ENCODE results near the gene DDX31.

DDX31 gene

GRCh38 chr9:132673355-132673754 lies 3.6 kb upstream of the DDX31 start:
- peak; percentile 63 for DNase-seq (ENCODE audit: low read depth)
- H3K4me3 ChIP-seq (ENCODE audit: low read length): no peak overlapping the region
- TF ChIP-seq CTCF (conservative IDR thresholded peaks at IDR 0.05; ENCODE audit: low read depth, low read length): peak; percentile 49

GRCh38 chr9:132672413-132672690 lies 2.6 kb upstream of the DDX31 start:
- TF ChIP-seq CTCF (conservative IDR thresholded peaks at IDR 0.05; ENCODE audit: low read depth, low read length): no peak
- no peak for DNase-seq (ENCODE audit: low read depth)
- H3K4me3 ChIP-seq (ENCODE audit: low read length): peak overlapping the region; percentile 16

- no peak for TF ChIP-seq CTCF (conservative IDR thresholded peaks at IDR 0.05; ENCODE audit: low read depth, low read length)
- peak overlapping the region; percentile 95 for H3K4me3 ChIP-seq (ENCODE audit: low read length)
- DNase-seq (ENCODE audit: low read depth): no peak
Observed at GRCh38 chr9:132671620-132672412, 2.0 kb upstream of the DDX31 start.

GRCh38 chr9:132670457-132671391 lies 941 bp upstream of the DDX31 start, which contains the start of gene GTF3C4:
GTF3C4 (plus strand) TSS chr9:132670464; CDS start chr9:132670599, 135 bp downstream.
- H3K4me3 ChIP-seq (ENCODE audit: low read length): peak within 1 kb of the TSS; percentile 95
- DNase-seq (ENCODE audit: low read depth): no peak
- no peak for TF ChIP-seq CTCF (conservative IDR thresholded peaks at IDR 0.05; ENCODE audit: low read depth, low read length)

GRCh38 chr9:132669319-132669697 lies 475 bp downstream of the DDX31 start:
- no peak for DNase-seq (ENCODE audit: low read depth)
- no peak for TF ChIP-seq CTCF (conservative IDR thresholded peaks at IDR 0.05; ENCODE audit: low read depth, low read length)
- H3K4me3 ChIP-seq (ENCODE audit: low read length): peak overlapping the region; percentile 95

GRCh38 chr9:132663851-132664250 lies 5.9 kb downstream of the DDX31 start:
- TF ChIP-seq CTCF (conservative IDR thresholded peaks at IDR 0.05; ENCODE audit: low read depth, low read length): no peak
- H3K4me3 ChIP-seq (ENCODE audit: low read length): no peak overlapping the region
- DNase-seq (ENCODE audit: low read depth): no peak
